Measurements from ENCODE around the gene HECTD4. TPM values are rescaled to one million over a fixed set of nuclear protein-coding genes. Genes with fewer than 3 reads are reported as not detected.

Gene HECTD4
- total RNA-seq, 4 donors from 2014 or later: 15.9 to 72.9 (median 45.2) TPM

DNA sequence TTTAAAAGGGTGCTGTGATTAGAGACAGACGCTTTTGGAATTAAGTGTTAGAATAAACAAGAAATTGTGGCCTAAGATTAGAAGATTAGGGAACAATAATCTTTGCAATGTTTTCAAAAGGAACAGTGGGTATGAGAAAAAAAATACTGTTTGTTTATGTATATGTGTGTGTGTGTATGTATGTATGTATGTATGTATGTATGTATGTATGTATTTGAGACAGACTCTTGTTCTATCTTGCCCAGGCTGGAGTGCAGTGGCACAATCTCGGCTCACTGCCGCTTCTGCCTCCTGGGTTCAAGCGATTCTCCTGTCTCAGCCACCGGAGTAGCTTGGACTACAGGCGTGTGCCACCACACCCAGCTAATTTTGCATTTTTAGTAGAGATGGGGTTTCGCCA, 175.3 kb downstream of the HECTD4 start:
- intact Hi-C loops (cut with DNase I; ENCODE audit: low total_unique reads): no loop called here
- Histone ChIP-seq H3K4me3 (no peak overlapping the region), H3K27me3 (no peaks in the 10 kb centered on the region), H3K9me3 (no peaks in the 10 kb centered on the region), H3K4me1 (no peaks in the 10 kb centered on the region), H3K36me3 (peaks cover 0 to 3% of the 10 kb centered on the region in 2 donors), H3K27ac (no peak overlapping the region)
- no peak for DNase-seq
- TF ChIP-seq, protein P1, sequence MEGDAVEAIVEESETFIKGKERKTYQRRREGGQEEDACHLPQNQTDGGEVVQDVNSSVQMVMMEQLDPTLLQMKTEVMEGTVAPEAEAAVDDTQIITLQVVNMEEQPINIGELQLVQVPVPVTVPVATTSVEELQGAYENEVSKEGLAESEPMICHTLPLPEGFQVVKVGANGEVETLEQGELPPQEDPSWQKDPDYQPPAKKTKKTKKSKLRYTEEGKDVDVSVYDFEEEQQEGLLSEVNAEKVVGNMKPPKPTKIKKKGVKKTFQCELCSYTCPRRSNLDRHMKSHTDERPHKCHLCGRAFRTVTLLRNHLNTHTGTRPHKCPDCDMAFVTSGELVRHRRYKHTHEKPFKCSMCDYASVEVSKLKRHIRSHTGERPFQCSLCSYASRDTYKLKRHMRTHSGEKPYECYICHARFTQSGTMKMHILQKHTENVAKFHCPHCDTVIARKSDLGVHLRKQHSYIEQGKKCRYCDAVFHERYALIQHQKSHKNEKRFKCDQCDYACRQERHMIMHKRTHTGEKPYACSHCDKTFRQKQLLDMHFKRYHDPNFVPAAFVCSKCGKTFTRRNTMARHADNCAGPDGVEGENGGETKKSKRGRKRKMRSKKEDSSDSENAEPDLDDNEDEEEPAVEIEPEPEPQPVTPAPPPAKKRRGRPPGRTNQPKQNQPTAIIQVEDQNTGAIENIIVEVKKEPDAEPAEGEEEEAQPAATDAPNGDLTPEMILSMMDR (IDR thresholded peaks at IDR 0.05): no peak
- no peak for TF ChIP-seq POLR2A (IDR thresholded peaks at IDR 0.05)

- H3K4me3 ChIP-seq: no peak overlapping the region
- no peaks in the 10 kb centered on the region for H3K27me3 ChIP-seq
- no peaks in the 10 kb centered on the region for H3K4me1 ChIP-seq
- no peaks in the 10 kb centered on the region for H3K9me3 ChIP-seq
- TF ChIP-seq POLR2A (IDR thresholded peaks at IDR 0.05): no peak
- TF ChIP-seq, protein P1 (IDR thresholded peaks at IDR 0.05): no peak
- DNase-seq: no peak
- no peak overlapping the region for H3K27ac ChIP-seq
- H3K36me3 ChIP-seq: peaks cover 0 to 3% of the 10 kb centered on the region in 2 donors
- intact Hi-C loops (cut with DNase I; ENCODE audit: low total_unique reads): no loop called here
Observed at GRCh38 chr12:112199136-112199535, 183.1 kb downstream of the HECTD4 start.

DNA sequence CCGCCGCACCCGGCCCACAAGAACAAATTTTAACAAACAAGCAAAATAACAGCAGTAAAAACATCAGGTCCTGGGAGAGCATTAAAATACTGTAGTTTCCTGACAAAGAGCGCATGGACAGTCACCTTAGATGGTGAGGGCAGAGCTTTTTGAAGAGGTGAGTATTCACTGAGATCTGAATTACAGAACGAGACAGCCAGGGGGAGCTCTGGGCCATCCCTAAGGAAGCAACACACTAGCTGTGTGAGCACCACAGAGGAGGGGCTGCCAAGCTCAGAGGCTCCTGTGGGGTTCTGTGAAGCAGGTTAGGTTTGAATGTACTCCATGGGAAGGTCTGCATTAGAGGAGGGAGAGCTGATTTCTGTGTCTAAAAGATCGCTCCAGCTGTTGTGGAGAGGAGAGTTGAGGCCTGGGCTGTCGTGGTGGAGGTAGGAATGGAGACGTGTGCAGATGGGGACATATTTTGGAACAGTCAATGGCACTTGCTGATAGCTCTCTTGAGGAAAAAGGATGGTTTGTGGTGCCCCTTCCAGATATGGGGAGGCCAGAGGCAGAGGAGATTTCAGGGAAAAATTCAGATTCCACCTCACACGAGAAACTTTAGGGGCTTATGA, 184.0 kb downstream of the HECTD4 start:
- Histone ChIP-seq H3K4me1 (no peaks in the 10 kb centered on the region), H3K27me3 (no peaks in the 10 kb centered on the region), H3K27ac (no peak overlapping the region), H3K36me3 (no peaks in the 10 kb centered on the region), H3K9me3 (no peaks in the 10 kb centered on the region), H3K4me3 (no peak overlapping the region)
- DNase-seq: peak in 1 of 2 donors; percentile 31
- no peak for TF ChIP-seq POLR2A (IDR thresholded peaks at IDR 0.05)
- TF ChIP-seq, protein P1 (IDR thresholded peaks at IDR 0.05): peak; percentile 29 to 51 (median 42)
- intact Hi-C loops (cut with DNase I; ENCODE audit: low total_unique reads): no loop called here

DNA sequence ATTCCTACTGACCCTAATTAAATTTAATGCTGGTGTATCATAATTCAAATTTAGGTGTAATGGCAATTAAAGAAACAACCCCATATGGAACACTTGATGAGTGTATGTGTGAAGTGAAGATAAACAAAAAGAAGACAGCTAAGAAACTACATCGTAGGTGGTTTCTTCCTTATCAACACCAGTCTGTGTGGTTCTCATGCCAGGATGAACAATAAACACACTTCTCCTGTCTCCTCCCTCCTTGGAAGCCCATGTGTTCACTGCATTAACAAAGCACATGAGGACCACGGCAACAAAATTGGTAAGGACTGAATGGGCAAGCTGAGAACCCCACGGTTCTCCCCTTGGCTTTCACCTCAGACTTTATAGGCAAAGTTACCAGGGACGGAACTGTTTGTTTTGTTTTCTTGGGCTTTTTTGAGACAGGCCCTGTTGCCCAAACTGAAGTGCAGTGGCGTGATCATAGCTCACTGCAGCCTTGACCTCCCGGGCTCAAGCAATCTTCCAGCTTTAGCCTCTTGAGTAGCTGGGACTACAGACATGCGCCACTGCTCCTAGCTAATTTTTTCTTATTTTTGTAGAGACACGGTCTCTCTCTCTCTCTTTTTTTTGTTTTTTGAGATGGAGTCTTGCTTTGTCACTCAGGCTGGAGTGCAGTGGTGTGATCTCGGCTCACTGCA, 185.9 kb downstream of the HECTD4 start:
- no peak overlapping the region for H3K27ac ChIP-seq

More for the DNA sequence above, 185.9 kb downstream of the HECTD4 start:
- no peaks in the 10 kb centered on the region for H3K4me1 ChIP-seq
- no peaks in the 10 kb centered on the region for H3K9me3 ChIP-seq
- TF ChIP-seq, protein P1 (IDR thresholded peaks at IDR 0.05): no peak
- no peak for TF ChIP-seq POLR2A (IDR thresholded peaks at IDR 0.05)
- H3K4me3 ChIP-seq: no peak overlapping the region
- H3K36me3 ChIP-seq: no peaks in the 10 kb centered on the region
- DNase-seq: no peak
- no peaks in the 10 kb centered on the region for H3K27me3 ChIP-seq
- intact Hi-C loops (cut with DNase I; ENCODE audit: low total_unique reads): no loop called here
